ENCODE data around the gene SSBP4. TPM values are rescaled to one million over a fixed set of nuclear protein-coding genes. Genes with fewer than 3 reads are reported as not detected.

Gene SSBP4
- polyA plus RNA-seq, 1 of the 3 experiments (the other 2 are of a cell fraction), result 24.9 TPM

- Histone ChIP-seq H3K27ac (ENCODE audit: low read depth in 2 of 2, low read length in 1 of 2) (no peak overlapping the region), H3K9me2 (no peaks in the 10 kb centered on the region), H3K4me3 (ENCODE audit: low read depth in 2 of 2, low read length in 1 of 2) (no peak overlapping the region), H3K27me3 (ENCODE audit: insufficient read depth) (no peaks in the 10 kb centered on the region), H3K36me3 (replicated peaks in 1 of 2; ENCODE audit: control insufficient read depth in 1 of 2, insufficient read depth in 2 of 2, low read length in 1 of 2) (peaks cover 0 to 8% of the 10 kb centered on the region in 2 experiments), H3K9ac (no peak overlapping the region), H3K4me1 (ENCODE audit: control insufficient read depth in 1 of 2, insufficient read depth in 2 of 2, low read depth in 1 of 2, low read length in 1 of 2) (peaks cover 5 to 8% of the 10 kb centered on the region in 2 experiments; a peak in 2 of 4 replicates), H2AFZ (ENCODE audit: low read depth) (no peak overlapping the region), H3K9me3 (no peaks in the 10 kb centered on the region), H3K4me2 (no peak overlapping the region), H4K20me1 (ENCODE audit: insufficient read depth) (peaks cover 55% of the 10 kb centered on the region), H3F3A (replicated peaks; ENCODE audit: insufficient read depth) (peaks cover 4% of the 10 kb centered on the region), H3K79me2 (ENCODE audit: insufficient read depth) (peaks cover 20% of the 10 kb centered on the region; the same call in 1 of the 2 replicates)
- ChIA-PET POLR2A (interaction anchor here (1.2 kb wide), 1 partner anchor 14 kb away, joined by 3 read pairs; no protein-coding TSS in a partner anchor), CTCF (interaction anchor here (0.6 to 8.1 kb wide), 9 partner anchors 9 to 143 kb away, joined by 3 to 215 read pairs (median 4); no protein-coding TSS in a partner anchor)
- 96% methylated on average over 27 of the region's 30 CpGs for WGBS (ENCODE audit: low lambda C conversion rate)
- no peak for DNase-seq
- TF ChIP-seq FOSL2 (IDR thresholded peaks at IDR 0.05; ENCODE audit: borderline replicate concordance, low read depth) (no peak), JUND (IDR thresholded peaks at IDR 0.05) (no peak), RXRA (IDR thresholded peaks at IDR 0.05; ENCODE audit: borderline replicate concordance, low read depth) (no peak), PBX3 (IDR thresholded peaks at IDR 0.05) (no peak), REST (IDR thresholded peaks at IDR 0.05; ENCODE audit: low read depth, low read length) (no peak), MEF2A (IDR thresholded peaks at IDR 0.05; ENCODE audit: borderline replicate concordance, low read depth) (no peak), EZH2phosphoT487 (IDR thresholded peaks at IDR 0.05; ENCODE audit: borderline replicate concordance, low read depth) (no peak), YY1 (IDR thresholded peaks at IDR 0.05; ENCODE audit: low read depth) (no peak), TAF1 (IDR thresholded peaks at IDR 0.05; ENCODE audit: borderline replicate concordance, low read depth, low read length) (no peak), FOXM1 (IDR thresholded peaks at IDR 0.05; ENCODE audit: low read depth) (no peak), SMC3 (IDR thresholded peaks at IDR 0.05; ENCODE audit: low read depth, low read length) (no peak), EP300 (IDR thresholded peaks at IDR 0.05; ENCODE audit: borderline replicate concordance in 1 of 2, low read depth in 1 of 2, low read length in 1 of 2) (no peak), IRF3 (IDR thresholded peaks at IDR 0.05; ENCODE audit: low read depth, low read length) (no peak), NFIC (IDR thresholded peaks at IDR 0.05; ENCODE audit: borderline replicate concordance) (no peak), USF2 (IDR thresholded peaks at IDR 0.05; ENCODE audit: borderline replicate concordance, low read depth, low read length) (no peak), RFX5 (IDR thresholded peaks at IDR 0.05; ENCODE audit: low read length) (no peak), GATA2 (CRISPR knock-in tag; IDR thresholded peaks at IDR 0.05) (no peak), CTCF (IDR thresholded peaks at IDR 0.05) (no peak), TEAD4 (IDR thresholded peaks at IDR 0.05; ENCODE audit: borderline replicate concordance, insufficient read depth) (no peak), MAX (IDR thresholded peaks at IDR 0.05; ENCODE audit: low read depth) (no peak)
These were observed 46.2 kb downstream of the SSBP4 start for GRCh38 chr19:18465214-18465963.
